GM12878 (cell line): ENCODE measurements around the gene PPIF. TPM values are rescaled to one million over a fixed set of nuclear protein-coding genes. Genes with fewer than 3 reads are reported as not detected.

ENCODE experiments used
- CTCF ChIP-seq, 3 experiments: IDR thresholded peaks in 2 of 3; conservative IDR thresholded peaks in 1 of 3; 2 replicates each; pipeline ENCODE4 v1.5.1; 2011; ENCODE audit warnings: low read depth in 3 of 3, low read length in 3 of 3, mild to moderate bottlenecking in 3 of 3, control low read depth in 2 of 3, moderate library complexity in 2 of 3, inconsistent platforms in 1 of 3, mixed read lengths in 1 of 3; ENCODE audit not compliant: control insufficient read depth in 2 of 3, insufficient read depth in 1 of 3; ENCODE audit errors: extremely low read depth in 1 of 3
- MEF2B ChIP-seq: fragments of 450-650 bp; IDR thresholded peaks from 2 replicates; pipeline ENCODE4 v1.6.1; 2018; ENCODE audit warnings: mild to moderate bottlenecking, moderate library complexity; ENCODE audit not compliant: partially characterized antibody, poor library complexity, severe bottlenecking
- POLR2AphosphoS2 ChIP-seq: IDR thresholded peaks from 2 replicates; pipeline ENCODE4 v1.6.1; 2011; ENCODE audit warnings: low read depth, mild to moderate bottlenecking, low read length, improper control_type of control experiment, moderate library complexity
- SMAD1 ChIP-seq: fragments of 450-650 bp; IDR thresholded peaks from 2 replicates; pipeline ENCODE4 v1.6.1; 2018; ENCODE audit warnings: mild to moderate bottlenecking, low read depth; ENCODE audit not compliant: partially characterized antibody
- ZBTB33 ChIP-seq: fragments of 450-650 bp; IDR thresholded peaks from 2 replicates; pipeline ENCODE4 v1.6.1; 2017; ENCODE audit warnings: mild to moderate bottlenecking
- polyA plus RNA-seq, 11 experiments: library from polyadenylated mRNA; depleted of rRNA in 4 of 11; unstranded in 6 of 11; stranded (reverse) in 5 of 11; fragments of >200 nt; fragmentation: Nextera tagmentation in 4 of 11; fragmentation: Illumina TruSeq in 1 of 11; extraction: Ambion mirVana in 4 of 11; extraction: Trizol in 1 of 11; gene quantifications; 1 replicate in 1 of 11; 2 replicates in 10 of 11; pipeline versions ENCODE4 v1.2.1 to v1.2.3, GENCODE V29; 2011 to 2016; ENCODE audit warnings: inconsistent platforms in 2 of 11, missing spikeins in 2 of 11, low read depth in 1 of 11
- total RNA-seq, 4 experiments: library from RNA; depleted of rRNA in 3 of 4; stranded (reverse); fragments of >200 nt in 3 of 4; fragmentation: Illumina TruSeq in 1 of 4; extraction: Trizol in 1 of 4; gene quantifications; 2 replicates each; pipeline versions ENCODE4 v1.2.1 to v1.2.3, GENCODE V29; 2013 to 2021

Gene PPIF
- total and polyA plus RNA-seq, 10 of the 15 experiments (the other 5 are each of a cell fraction or from before 2014, with no cell fraction given): 28.8 to 180 (median 128) TPM

- no peak for TF ChIP-seq POLR2AphosphoS2
- TF ChIP-seq CTCF (IDR thresholded peaks at IDR 0.05 in 2 of 3, conservative IDR thresholded peaks at IDR 0.05 in 1 of 3; ENCODE audit: control insufficient read depth in 2 of 3, extremely low read depth in 1 of 3, insufficient read depth in 1 of 3, low read depth in 3 of 3, low read length in 3 of 3): no peak
- TF ChIP-seq MEF2B: no peak
- no peak for TF ChIP-seq SMAD1
- no peak for TF ChIP-seq ZBTB33
Observed at GRCh38 chr10:79372871-79373270, 25.6 kb downstream of the PPIF start (continued).
